ENCODE results near the gene SLAIN2. TPM values are rescaled to one million over a fixed set of nuclear protein-coding genes. Genes with fewer than 3 reads are reported as not detected.
"Not testable (repeated sequence)": the region's sequence is repeated elsewhere in the genome, so short reads cannot be mapped to it uniquely, and the experiment has no call there.

Gene SLAIN2
- total RNA-seq, 2 donors from 2014 or later: 42.7 to 59.2 TPM

- Mint-ChIP-seq H3K9me3 (no peaks in the 10 kb centered on the region), H3K27ac (no peak overlapping the region), H3K36me3 (peaks cover 0 to 8% of the 10 kb centered on the region in 2 donors)
- ATAC-seq (no peak), DNase-seq (ENCODE audit: low spot score in 2 of 2) (no peak)
These were observed 47.3 kb downstream of the SLAIN2 start for GRCh38 chr4:48388525-48389154.

DNA sequence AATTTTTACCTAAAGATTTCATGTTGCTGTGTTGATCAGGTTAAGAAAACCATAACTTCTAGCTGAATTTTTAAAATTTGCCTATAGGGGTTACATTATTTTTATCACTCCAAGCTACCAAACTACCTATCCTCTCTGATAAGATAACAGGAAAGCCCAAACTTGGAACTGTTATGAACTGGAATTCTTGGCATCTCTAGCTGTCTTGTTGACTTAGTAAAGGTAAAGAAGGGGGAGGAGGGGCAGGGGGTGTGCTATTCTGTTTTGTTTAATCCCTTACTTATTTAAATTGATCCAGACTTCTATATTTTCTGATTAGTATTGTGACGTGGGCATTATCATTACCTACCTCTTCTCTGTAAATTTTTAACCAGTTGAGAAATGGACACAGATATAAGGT lies 54.7 kb downstream of the SLAIN2 start:
- no peaks in the 10 kb centered on the region for H3K9me3 Mint-ChIP-seq
- ATAC-seq (no peak), DNase-seq (ENCODE audit: low spot score in 2 of 2) (no peak)
- H3K36me3 Mint-ChIP-seq: peaks cover 11 to 27% of the 10 kb centered on the region in 2 donors
- H3K27ac Mint-ChIP-seq: no peak overlapping the region

- DNase-seq (ENCODE audit: low spot score in 2 of 2) (no peak), ATAC-seq (no peak)
- H3K27ac Mint-ChIP-seq: no peak overlapping the region
- H3K9me3 Mint-ChIP-seq: no peaks in the 10 kb centered on the region
- peaks cover 9 to 20% of the 10 kb centered on the region in 2 donors for H3K36me3 Mint-ChIP-seq
These were observed 59.1 kb downstream of the SLAIN2 start for GRCh38 chr4:48400416-48400815.

DNA sequence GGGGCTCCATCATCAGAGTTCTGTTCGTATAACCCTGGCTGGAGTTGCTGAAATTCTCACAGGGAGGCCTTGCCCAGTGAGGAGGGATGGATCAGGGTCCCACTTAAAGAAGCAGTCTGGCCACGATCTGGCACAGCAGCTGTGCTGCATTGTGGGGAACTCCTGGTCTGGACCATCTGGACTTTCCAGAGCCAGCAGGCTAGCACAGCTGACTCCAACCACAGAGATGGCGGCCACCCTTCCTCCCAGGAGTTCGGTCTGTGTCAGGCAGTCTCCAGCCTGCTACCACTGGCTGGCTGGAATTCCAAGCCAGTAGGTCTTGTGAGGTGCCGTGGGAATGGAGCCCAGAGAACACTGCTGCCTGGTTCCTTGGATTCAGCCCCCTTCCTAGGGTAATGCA lies 62.0 kb downstream of the SLAIN2 start:
- DNase-seq (ENCODE audit: low spot score in 2 of 2): no peak
- Mint-ChIP-seq H3K27ac (no peak overlapping the region), H3K36me3 (peaks cover 0 to 10% of the 10 kb centered on the region in 2 donors), H3K9me3 (no peaks in the 10 kb centered on the region)
- ATAC-seq: no peak

DNA sequence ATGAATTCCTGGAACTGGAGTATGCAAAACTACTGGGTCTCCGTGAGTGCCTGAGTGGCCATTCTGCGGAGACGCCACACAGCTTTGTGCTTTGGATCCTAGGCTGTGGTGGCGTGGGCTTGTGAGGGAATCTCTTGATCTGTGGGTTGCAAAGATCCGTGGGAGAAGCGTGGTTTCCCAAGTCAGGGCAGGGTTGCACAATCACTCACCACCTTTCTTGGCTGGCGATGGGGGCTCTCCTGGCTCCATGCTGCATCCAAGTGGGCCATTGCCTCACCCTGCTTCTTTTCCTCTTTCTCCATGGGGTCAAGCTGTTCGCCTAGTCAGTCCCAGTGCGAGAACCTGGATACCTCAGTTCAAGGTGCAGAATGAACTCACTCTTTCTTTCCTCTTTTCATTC lies 62.5 kb downstream of the SLAIN2 start:
- H3K36me3 Mint-ChIP-seq: peaks cover 0 to 10% of the 10 kb centered on the region in 2 donors
- H3K27ac Mint-ChIP-seq: no peak overlapping the region
- no peak for DNase-seq (ENCODE audit: low spot score in 2 of 2)
- ATAC-seq: no peak
- no peaks in the 10 kb centered on the region for H3K9me3 Mint-ChIP-seq

- DNase-seq (ENCODE audit: low spot score in 2 of 2) (no peak), ATAC-seq (no peak)
- Mint-ChIP-seq H3K27ac (no peak overlapping the region), H3K9me3 (no peaks in the 10 kb centered on the region), H3K36me3 (peaks cover 0 to 15% of the 10 kb centered on the region in 2 donors)
These were observed 64.6 kb downstream of the SLAIN2 start for GRCh38 chr4:48405924-48406323.

- ATAC-seq (peak; percentile 26 to 55), DNase-seq (ENCODE audit: low spot score in 2 of 2) (no peak)
- H3K9me3 Mint-ChIP-seq: peaks cover 0 to 3% of the 10 kb centered on the region in 2 donors
- peaks cover 9 to 19% of the 10 kb centered on the region in 2 donors for H3K36me3 Mint-ChIP-seq
- no peak overlapping the region for H3K27ac Mint-ChIP-seq
These were observed 67.9 kb downstream of the SLAIN2 start for GRCh38 chr4:48409203-48409602.

DNA sequence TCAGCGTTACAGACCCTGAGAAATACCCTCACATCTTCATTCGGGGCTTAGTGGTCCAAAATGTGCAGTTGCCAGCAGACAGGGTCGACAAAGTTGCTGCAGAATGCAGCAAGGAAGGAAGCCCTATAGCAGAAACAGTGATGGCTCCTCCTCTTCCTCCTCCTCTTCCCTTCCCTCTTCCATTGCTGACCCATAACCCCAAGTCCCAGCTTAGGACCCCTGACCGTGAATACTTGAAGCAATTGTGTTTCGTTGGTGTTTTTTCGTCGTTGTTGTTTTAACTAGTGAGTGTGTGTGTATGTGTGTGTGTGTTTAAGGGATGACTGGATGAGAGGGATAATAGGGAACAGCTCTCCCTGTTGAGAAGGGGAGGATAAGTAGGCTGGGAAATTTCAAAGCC lies 69.5 kb downstream of the SLAIN2 start:
- H3K27ac Mint-ChIP-seq: no peak overlapping the region
- DNase-seq (ENCODE audit: low spot score in 2 of 2): no peak

GRCh38 chr4:48420144-48420543 lies 78.8 kb downstream of the SLAIN2 start:
- H3K27ac Mint-ChIP-seq: no peak overlapping the region
- ATAC-seq (no peak), DNase-seq (ENCODE audit: low spot score in 2 of 2) (no peak)
- no peaks in the 10 kb centered on the region for H3K9me3 Mint-ChIP-seq
- peaks cover 6 to 13% of the 10 kb centered on the region in 2 donors for H3K36me3 Mint-ChIP-seq

More for the DNA sequence above, 69.5 kb downstream of the SLAIN2 start:
- H3K9me3 Mint-ChIP-seq: peaks cover 0 to 3% of the 10 kb centered on the region in 2 donors
- no peak for ATAC-seq
- peaks cover 9 to 19% of the 10 kb centered on the region in 2 donors for H3K36me3 Mint-ChIP-seq

DNA sequence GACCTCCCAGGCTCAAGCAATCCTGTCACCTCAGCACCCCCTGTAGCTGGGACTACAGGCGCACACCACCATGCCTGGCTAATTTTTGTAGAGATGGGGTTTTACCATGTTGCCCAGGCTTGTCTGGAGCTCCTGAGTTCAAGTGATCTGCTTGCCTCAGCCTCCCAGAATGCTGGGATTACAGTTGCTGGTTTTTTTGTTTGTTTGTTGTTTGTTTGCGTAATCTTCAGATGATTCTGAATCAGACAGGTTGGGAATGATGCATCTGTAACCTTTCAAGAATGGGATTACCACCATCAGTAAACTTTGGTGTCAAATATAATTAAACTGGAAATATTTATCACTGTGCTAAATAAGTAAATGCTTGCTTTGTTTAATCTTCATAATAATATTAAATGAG lies 79.8 kb downstream of the SLAIN2 start:
- H3K27ac Mint-ChIP-seq: no peak overlapping the region
- DNase-seq (ENCODE audit: low spot score in 2 of 2) (no peak), ATAC-seq (no peak)
- H3K9me3 Mint-ChIP-seq: no peaks in the 10 kb centered on the region
- peaks cover 6 to 13% of the 10 kb centered on the region in 2 donors for H3K36me3 Mint-ChIP-seq

DNA sequence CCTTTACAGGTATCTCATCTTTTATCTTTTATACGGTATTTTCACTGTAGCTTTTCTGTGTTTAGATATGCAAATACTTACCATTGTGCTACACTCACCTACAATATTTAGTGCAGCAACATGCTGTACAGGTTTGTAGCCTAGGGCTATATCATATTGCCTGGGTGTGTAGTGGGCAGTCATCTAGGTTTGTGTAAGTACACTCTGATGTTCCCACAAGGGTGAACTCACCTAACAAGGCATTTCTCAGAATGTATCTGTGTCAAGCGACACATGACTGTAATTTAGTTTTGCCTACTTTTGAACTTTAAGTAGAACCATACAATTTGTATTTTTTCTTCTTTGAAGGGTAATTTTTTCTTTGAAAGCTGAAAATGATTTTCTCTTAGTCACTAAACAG lies 87.6 kb downstream of the SLAIN2 start:
- peaks cover 0 to 11% of the 10 kb centered on the region in 2 donors for H3K36me3 Mint-ChIP-seq
- ATAC-seq (peak in 1 of 2 donors; percentile 76), DNase-seq (ENCODE audit: low spot score in 2 of 2) (no peak)
- H3K9me3 Mint-ChIP-seq: no peaks in the 10 kb centered on the region
- H3K27ac Mint-ChIP-seq: no peak overlapping the region

DNA sequence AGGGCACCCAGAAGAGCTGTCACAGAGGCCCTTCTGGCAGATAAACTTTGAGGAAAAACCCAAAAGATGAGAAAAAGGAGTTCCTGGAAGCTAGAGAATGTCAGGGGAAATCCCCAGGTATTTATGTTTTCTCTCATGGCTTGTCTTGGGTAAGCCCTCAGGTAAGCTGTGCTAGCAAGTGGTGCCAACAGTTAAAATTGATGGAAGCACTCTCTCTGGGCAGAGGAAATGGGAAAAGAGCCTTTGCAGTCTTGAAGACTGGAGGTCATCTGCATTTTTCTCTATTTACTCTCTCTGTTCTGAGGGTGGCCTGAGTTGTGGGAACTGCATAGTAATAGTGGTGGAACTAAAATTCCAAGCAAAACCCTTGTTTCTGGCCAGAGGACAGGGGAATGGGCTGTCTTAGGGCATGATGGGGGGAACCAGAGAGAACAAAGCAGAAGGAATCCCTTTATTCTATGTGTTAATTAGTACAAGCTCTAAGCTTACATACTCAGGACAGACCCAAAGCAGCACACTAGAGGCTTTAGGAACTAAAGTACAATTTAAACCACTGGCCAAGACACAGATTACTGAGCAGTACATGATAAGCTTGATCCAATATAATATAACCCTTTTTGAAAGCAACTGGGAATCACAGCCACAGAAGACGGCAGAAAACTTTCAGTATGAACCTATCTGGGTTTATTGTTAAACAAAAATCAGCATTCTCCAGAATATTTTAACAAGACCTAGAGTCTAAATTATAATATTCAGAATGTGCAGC lies 88.6 kb downstream of the SLAIN2 start:
- DNase-seq (ENCODE audit: low spot score in 2 of 2): no peak
- peak; percentile 36 for ATAC-seq
- Mint-ChIP-seq H3K27ac (no peak overlapping the region), H3K36me3 (peaks cover 0 to 11% of the 10 kb centered on the region in 2 donors), H3K9me3 (no peaks in the 10 kb centered on the region)

- ATAC-seq (peak in 1 of 2 donors; percentile 67), DNase-seq (ENCODE audit: low spot score in 2 of 2) (no peak)
- peaks cover 0 to 11% of the 10 kb centered on the region in 2 donors for H3K36me3 Mint-ChIP-seq
- no peaks in the 10 kb centered on the region for H3K9me3 Mint-ChIP-seq
- H3K27ac Mint-ChIP-seq: peak overlapping the region in 1 of 2 donors; percentile 14
These were observed 90.1 kb downstream of the SLAIN2 start for GRCh38 chr4:48431401-48431800.

DNA sequence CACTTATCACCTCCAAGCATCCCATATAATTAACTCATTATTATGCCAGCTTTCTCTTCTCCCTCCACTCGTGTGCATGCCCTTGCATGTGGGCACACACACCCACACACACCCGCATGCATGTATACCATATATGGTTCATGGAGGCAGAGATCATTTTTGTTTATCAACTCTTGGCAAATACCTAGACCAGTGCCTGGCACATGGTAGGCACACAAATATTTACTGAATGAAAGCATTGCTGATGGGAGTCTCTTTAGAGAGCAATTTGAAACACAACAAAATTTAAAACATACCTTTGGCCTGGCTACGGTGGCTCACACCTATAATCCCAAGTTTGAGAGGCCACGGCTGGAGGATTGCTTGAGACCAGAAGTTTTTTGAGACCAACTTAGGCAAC lies 90.7 kb downstream of the SLAIN2 start:
- DNase-seq (ENCODE audit: low spot score in 2 of 2) (no peak), ATAC-seq (no peak)
- Mint-ChIP-seq H3K36me3 (peaks cover 0 to 11% of the 10 kb centered on the region in 2 donors), H3K9me3 (no peaks in the 10 kb centered on the region), H3K27ac (peak overlapping the region in 1 of 2 donors; percentile 14)

DNA sequence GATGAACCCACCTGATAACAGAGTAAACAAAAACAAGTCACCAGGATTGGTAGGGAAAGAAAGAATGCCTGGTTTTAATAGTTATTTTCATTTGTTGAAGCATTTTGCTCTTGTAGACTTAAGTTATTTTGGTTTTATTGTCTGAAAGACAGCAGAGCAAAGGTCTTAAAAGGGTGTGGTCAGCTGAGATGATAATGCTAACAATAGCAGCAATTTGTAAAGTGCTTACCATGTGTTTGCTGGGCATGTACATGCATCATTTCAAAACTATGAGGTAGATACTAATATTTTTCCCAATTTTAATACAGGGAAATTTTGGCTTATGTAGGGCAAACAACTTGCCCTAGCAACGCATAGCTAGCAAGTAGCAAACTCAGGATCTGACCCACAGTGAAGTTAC lies 95.0 kb downstream of the SLAIN2 start:
- Mint-ChIP-seq H3K9me3 (no peaks in the 10 kb centered on the region), H3K36me3 (no peaks in the 10 kb centered on the region), H3K27ac (no peak overlapping the region)
- ATAC-seq (no peak), DNase-seq (ENCODE audit: low spot score in 2 of 2) (no peak)

DNA sequence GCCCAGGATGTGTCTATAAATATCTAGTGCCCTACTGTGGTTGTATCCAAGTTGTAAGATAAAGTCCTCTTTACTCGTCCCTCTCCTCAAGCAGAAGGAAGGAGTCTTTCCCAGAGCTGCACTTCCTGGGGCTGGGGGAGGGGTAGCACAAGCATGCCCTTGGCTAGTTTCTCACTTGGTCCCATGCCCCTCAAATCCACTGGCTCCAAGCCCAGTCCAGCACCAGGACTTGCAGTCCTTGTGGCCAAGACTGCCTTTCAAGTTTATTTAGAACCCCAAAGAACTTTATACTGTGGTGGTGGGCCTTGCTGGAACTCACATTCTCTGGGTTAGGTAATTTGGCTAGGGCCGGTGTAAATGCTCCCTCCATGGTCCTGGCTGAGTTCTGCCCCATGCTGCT lies 98.7 kb downstream of the SLAIN2 start:
- H3K9me3 Mint-ChIP-seq: no peaks in the 10 kb centered on the region
- no peak for ATAC-seq
- no peak for DNase-seq (ENCODE audit: low spot score in 2 of 2)
- H3K27ac Mint-ChIP-seq: no peak overlapping the region
- H3K36me3 Mint-ChIP-seq: no peaks in the 10 kb centered on the region

DNA sequence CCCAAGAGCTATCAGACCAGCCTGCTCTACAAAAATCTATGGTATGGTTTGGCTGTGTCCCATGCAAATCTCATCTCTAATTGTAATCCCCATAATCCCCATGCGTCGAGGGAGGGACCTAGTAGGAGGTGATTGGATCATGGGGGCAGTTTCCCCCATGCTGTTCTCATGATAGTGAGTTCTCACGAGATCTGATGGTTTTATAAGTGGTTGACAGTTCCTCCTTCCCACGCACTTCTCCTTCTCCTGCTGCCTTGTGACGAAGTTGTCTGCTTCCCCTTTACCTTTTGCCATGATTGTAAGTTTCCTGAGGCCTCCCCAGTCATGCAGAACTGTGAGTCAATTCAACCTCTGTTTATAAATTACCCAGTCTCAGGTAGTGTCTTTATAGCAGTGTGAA lies 99.6 kb downstream of the SLAIN2 start:
- H3K9me3 Mint-ChIP-seq; H3K36me3 Mint-ChIP-seq; H3K27ac Mint-ChIP-seq; DNase-seq (ENCODE audit: low spot score in 2 of 2); ATAC-seq: not testable (repeated sequence)

DNA sequence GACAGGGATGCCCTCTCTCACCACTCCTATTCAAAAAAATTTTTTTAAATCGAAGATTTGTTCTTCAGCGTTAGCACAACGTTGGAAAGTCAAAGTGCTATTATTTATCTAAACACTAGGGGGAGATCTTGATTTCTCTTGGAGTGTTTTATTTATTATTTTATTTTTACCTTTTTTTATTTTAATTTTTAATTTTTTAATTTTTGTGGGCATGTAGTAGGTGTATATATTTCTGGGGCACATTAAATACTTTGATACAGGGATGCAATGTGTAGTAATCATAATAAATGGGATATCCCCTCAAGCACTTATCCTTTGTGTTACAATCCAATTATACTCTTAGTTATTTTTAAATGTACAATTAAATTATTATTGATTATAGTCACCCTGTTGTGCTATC lies 104.4 kb downstream of the SLAIN2 start:
- H3K36me3 Mint-ChIP-seq: no peaks in the 10 kb centered on the region
- no peak for ATAC-seq
- no peak for DNase-seq (ENCODE audit: low spot score in 2 of 2)
- no peak overlapping the region for H3K27ac Mint-ChIP-seq
- H3K9me3 Mint-ChIP-seq: no peaks in the 10 kb centered on the region
